B cell (primary cell): Measurements from ENCODE around the gene GPHN.

Experiments
- EZH2 ChIP-seq: IDR thresholded peaks from 2 replicates; pipeline ENCODE4 v1.6.1; 2012; ENCODE audit warnings: borderline replicate concordance, low read depth, mild to moderate bottlenecking, moderate library complexity, low read length; ENCODE audit not compliant: insufficient read depth, poor library complexity, severe bottlenecking
- TF ChIP-seq, protein P1 (sequence below): fragments of 200-600 bp; IDR thresholded peaks from one replicate; pipeline ENCODE4 v1.8.0; 2022; ENCODE audit warnings: antibody characterized with exemption, mild to moderate bottlenecking

DNA sequence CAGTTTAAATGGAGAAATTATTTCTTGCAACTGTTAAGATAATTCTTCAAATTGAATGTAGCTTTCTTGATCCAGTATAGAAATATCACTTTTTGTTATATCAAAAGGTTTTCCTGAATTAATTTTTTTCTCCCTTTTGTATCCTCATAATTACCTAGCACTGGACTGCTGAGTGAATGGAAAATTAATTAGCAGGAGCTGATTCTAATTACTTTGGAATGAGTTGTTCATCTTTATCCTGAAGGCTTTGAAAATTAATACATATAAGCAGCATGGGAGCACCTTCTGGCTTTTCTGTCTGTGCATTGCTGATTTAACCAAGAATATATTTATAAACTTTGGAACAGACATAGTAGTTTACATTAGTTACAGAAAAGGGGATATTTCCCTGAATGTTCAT, 373.6 kb downstream of the GPHN start:
- TF ChIP-seq, protein P1, sequence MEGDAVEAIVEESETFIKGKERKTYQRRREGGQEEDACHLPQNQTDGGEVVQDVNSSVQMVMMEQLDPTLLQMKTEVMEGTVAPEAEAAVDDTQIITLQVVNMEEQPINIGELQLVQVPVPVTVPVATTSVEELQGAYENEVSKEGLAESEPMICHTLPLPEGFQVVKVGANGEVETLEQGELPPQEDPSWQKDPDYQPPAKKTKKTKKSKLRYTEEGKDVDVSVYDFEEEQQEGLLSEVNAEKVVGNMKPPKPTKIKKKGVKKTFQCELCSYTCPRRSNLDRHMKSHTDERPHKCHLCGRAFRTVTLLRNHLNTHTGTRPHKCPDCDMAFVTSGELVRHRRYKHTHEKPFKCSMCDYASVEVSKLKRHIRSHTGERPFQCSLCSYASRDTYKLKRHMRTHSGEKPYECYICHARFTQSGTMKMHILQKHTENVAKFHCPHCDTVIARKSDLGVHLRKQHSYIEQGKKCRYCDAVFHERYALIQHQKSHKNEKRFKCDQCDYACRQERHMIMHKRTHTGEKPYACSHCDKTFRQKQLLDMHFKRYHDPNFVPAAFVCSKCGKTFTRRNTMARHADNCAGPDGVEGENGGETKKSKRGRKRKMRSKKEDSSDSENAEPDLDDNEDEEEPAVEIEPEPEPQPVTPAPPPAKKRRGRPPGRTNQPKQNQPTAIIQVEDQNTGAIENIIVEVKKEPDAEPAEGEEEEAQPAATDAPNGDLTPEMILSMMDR = no peak
- no peak for TF ChIP-seq EZH2
